Colonic mucosa (tissue), 4 donors: ENCODE measurements around the gene CTRB2. TPM values are rescaled to one million over a fixed set of nuclear protein-coding genes. Genes with fewer than 3 reads are reported as not detected.

ENCODE experiments used
- DNase-seq: peaks from one replicate; pipeline ENCODE4 v3.0.0-alpha.2; 2020
- H3K27ac ChIP-seq: fragments of 200-600 bp; one replicate; pipeline ENCODE4 v1.8.0; 2021
- H3K27me3 ChIP-seq: fragments of 200-600 bp; one replicate; pipeline ENCODE4 v1.8.0; 2021
- H3K36me3 ChIP-seq: fragments of 200-600 bp; one replicate; pipeline ENCODE4 v1.8.0; 2021
- H3K4me1 ChIP-seq: fragments of 200-600 bp; one replicate; pipeline ENCODE4 v1.8.0; 2021; ENCODE audit warnings: mild to moderate bottlenecking
- H3K4me3 ChIP-seq: fragments of 200-600 bp; one replicate; pipeline ENCODE4 v1.8.0; 2021
- H3K9ac ChIP-seq, 2 donors: one replicate each; pipeline ENCODE4 v1.7.0; 2013; ENCODE audit warnings: control low read depth in 2 of 2, low read depth in 2 of 2, low read length in 2 of 2
- H3K9me3 ChIP-seq: fragments of 200-600 bp; one replicate; pipeline ENCODE4 v1.8.0; 2021
- intact Hi-C: fragments of 100-400 bp; cut with DNase I; formaldehyde crosslinking; loops from one replicate; pipeline ENCODE4 v1.14.1; 2022
- total RNA-seq, 2 donors: library from RNA; stranded (reverse); fragmentation: NEBNext Ultra II Directional in 1 of 2; extraction: Animal tissue kit (Norgen Biotek cat#: 25700) in 1 of 2; gene quantifications; one replicate each; pipeline ENCODE4 v1.2.1, GENCODE V29; 2021
- TF ChIP-seq, protein P1 (sequence below): fragments of 200-600 bp; IDR thresholded peaks from one replicate; pipeline ENCODE4 v1.8.0; 2022; ENCODE audit warnings: antibody characterized with exemption, mild to moderate bottlenecking
- donor health status: healthy.
- donor health status: DM: no; HTN: no; CAD: no.
- donor health status: DM: no; HTN: no; CAD: no.

CTRB2 gene
- total RNA-seq, 2 donors from 2014 or later, result 29.1 TPM; not detected in 1

DNA sequence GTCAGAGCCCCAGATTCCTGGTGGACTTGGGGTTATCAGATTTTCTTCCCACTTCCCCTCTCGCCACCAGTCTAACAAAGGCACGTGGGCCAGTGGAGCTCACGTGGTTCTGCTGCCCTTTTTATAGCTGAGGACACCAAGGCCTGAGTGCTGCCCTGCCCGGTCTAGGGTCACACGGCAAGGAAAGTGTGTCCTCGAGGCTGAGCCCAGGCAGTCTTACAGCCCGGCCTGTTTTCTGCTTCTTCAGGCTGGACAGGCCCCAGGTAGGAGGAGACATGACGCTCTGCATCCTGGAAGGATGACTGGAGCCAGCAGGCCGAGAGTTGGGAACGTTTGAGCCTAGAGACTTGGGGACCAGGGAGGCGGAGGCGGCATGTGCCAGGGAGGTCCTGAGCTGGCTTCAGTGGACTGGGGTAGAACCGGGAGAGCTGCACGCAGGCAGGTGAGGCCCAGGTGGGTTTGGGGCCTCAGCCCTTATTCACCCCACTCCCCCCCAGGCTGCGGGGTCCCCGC lies 15.4 kb upstream of the CTRB2 start:
- Histone ChIP-seq H3K27ac (no peak overlapping the region), H3K27me3 (no peaks in the 10 kb centered on the region), H3K9me3 (no peaks in the 10 kb centered on the region), H3K4me3 (no peak overlapping the region), H3K36me3 (no peaks in the 10 kb centered on the region), H3K4me1 (no peaks in the 10 kb centered on the region), H3K9ac (no peak overlapping the region)
- intact Hi-C loops, result no loop called here
- TF ChIP-seq, protein P1, sequence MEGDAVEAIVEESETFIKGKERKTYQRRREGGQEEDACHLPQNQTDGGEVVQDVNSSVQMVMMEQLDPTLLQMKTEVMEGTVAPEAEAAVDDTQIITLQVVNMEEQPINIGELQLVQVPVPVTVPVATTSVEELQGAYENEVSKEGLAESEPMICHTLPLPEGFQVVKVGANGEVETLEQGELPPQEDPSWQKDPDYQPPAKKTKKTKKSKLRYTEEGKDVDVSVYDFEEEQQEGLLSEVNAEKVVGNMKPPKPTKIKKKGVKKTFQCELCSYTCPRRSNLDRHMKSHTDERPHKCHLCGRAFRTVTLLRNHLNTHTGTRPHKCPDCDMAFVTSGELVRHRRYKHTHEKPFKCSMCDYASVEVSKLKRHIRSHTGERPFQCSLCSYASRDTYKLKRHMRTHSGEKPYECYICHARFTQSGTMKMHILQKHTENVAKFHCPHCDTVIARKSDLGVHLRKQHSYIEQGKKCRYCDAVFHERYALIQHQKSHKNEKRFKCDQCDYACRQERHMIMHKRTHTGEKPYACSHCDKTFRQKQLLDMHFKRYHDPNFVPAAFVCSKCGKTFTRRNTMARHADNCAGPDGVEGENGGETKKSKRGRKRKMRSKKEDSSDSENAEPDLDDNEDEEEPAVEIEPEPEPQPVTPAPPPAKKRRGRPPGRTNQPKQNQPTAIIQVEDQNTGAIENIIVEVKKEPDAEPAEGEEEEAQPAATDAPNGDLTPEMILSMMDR, result no peak
- DNase-seq, result no peak

DNA sequence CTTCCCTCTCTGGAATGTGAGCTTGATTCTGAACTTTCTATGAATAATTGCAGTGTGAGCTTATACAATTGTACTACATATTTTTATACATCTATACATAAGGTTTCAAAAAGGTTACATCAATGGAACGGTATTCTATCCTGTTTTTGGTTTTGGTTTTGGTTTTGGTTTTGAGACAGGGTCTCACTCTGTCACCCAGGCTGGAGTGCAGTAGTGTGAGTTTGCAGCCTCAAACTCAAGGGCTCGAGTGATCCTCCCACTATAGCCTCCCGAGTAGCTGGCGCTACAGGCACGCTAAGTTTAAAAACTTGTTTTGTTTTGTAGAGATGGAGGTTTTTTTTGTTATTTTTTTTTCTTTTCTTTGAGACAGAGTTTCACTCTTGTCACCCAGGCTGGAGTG lies 12.9 kb upstream of the CTRB2 start:
- no peak overlapping the region for H3K9ac ChIP-seq
- no peak for DNase-seq
- no peaks in the 10 kb centered on the region for H3K27me3 ChIP-seq
- TF ChIP-seq, protein P1, result no peak
- no peaks in the 10 kb centered on the region for H3K4me1 ChIP-seq
- intact Hi-C loops, result no loop called here
- H3K9me3 ChIP-seq, result no peaks in the 10 kb centered on the region
- no peaks in the 10 kb centered on the region for H3K36me3 ChIP-seq
- no peak overlapping the region for H3K4me3 ChIP-seq
- H3K27ac ChIP-seq, result no peak overlapping the region

DNA sequence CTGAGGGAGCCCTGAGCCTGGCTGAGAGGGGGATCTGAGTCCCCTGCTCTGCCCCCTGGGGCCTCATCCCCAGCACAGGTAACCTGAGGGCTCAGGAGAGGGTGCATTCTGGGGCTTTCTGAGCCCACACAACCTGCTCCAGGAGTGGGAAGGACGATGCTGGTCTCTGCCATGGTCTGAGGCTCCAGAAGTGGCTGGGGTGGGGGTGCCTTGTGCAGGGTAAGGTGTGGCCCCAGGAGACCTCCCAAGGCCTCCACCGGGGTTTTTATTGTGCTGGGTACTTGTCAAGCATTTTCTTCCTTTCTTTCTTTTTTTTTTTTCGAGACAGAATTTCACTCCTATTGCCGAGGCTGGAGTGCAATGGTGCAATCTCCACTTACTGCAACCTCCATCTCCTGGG lies 12.1 kb upstream of the CTRB2 start:
- H3K9ac ChIP-seq, result no peak overlapping the region
- no peak for DNase-seq

DNA sequence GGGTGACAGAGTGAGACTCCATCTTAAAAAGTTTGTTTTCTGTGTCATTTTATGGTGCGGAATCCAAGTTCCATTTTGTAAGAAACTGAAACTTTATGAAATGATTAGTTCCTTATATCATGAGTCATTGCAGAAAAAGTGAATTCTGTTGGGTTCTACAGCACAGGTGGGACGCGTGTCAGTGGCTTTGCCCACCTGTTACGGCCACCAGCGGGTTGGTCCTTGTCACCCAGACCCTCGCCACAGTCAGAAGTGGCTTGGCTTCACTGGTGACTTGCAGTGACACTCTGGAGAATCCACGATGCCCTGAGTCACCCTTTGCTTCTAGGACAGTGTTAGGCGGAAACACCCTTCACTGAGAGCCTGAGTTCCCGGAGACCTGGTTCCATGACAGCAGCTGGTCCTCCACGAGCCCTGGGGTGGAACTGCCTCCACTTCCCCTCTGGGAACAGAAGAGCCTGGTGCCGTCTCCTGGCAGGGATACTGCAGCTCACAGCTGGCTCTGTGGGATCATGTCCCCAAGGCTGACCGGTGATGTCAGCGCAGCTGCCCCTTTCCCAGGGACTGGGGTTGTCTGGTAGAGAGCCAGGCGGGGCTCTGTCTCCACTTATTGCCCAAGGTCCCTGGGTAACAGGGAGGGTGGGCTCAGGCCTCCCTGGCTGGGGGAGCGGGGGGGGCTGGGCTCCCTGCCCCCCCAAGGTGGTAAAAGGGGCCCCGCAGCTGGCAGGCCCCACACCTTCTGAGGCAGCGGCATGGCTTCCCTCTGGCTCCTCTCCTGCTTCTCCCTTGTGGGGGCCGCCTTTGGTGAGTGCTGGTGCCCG lies 11.5 kb upstream of the CTRB2 start, which contains the start of gene CTRB1:
CTRB1 (plus strand) TSS at position 733 of the 821 bp plus-strand sequence; CDS start at position 753, 20 bp downstream.
- Histone ChIP-seq H3K9ac (no peak within 1 kb of the TSS), H3K9me3 (no peaks in the 10 kb centered on the region), H3K4me3 (no peak within 1 kb of the TSS), H3K27ac (no peak within 1 kb of the TSS), H3K27me3 (no peaks in the 10 kb centered on the region), H3K4me1 (no peaks in the 10 kb centered on the region), H3K36me3 (no peaks in the 10 kb centered on the region)
- intact Hi-C loops, result no loop called here
- no peak for DNase-seq
- TF ChIP-seq, protein P1, result no peak

More for the DNA sequence above, 12.1 kb upstream of the CTRB2 start:
- TF ChIP-seq, protein P1, result no peak
- no peaks in the 10 kb centered on the region for H3K36me3 ChIP-seq
- no peaks in the 10 kb centered on the region for H3K27me3 ChIP-seq
- no peak overlapping the region for H3K27ac ChIP-seq
- H3K9me3 ChIP-seq, result no peaks in the 10 kb centered on the region
- H3K4me3 ChIP-seq, result no peak overlapping the region
- no peaks in the 10 kb centered on the region for H3K4me1 ChIP-seq
- intact Hi-C loops, result no loop called here

DNA sequence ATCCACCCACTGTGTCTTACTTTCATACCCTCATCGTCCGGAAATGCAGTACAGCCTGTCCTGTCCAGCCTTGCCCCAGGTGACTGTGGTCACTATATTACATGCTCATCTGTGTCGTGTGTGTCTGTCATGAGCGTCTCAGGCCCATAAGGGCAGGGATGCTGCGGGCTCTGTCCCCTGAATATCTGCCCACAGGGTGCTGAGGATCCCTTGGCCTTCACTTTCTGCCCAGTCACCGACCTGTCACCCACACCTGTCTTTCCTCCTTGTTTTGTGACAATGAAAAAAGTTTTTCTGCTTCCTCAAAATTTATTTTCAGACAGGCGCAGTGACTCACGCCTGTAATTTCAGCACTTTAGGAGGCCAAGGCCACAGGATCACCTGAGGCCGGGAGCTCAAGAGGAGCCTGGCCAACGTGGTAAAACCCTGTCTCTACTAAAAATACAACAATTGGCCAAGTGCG lies 10.5 kb upstream of the CTRB2 start:
- TF ChIP-seq, protein P1, result no peak
- Histone ChIP-seq H3K27ac (no peak overlapping the region), H3K4me3 (no peak overlapping the region), H3K9ac (no peak overlapping the region), H3K9me3 (no peaks in the 10 kb centered on the region), H3K4me1 (no peaks in the 10 kb centered on the region), H3K27me3 (no peaks in the 10 kb centered on the region), H3K36me3 (no peaks in the 10 kb centered on the region)
- DNase-seq, result no peak
- intact Hi-C loops, result no loop called here
